ENCODE results near the gene DCLK1. TPM values are rescaled to one million over a fixed set of nuclear protein-coding genes. Genes with fewer than 3 reads are reported as not detected.

DCLK1 gene
- total and polyA plus RNA-seq, 2 donors (not counting 1 experiment from before 2014, with no cell fraction given): 0.56 to 6.3 TPM

DNA sequence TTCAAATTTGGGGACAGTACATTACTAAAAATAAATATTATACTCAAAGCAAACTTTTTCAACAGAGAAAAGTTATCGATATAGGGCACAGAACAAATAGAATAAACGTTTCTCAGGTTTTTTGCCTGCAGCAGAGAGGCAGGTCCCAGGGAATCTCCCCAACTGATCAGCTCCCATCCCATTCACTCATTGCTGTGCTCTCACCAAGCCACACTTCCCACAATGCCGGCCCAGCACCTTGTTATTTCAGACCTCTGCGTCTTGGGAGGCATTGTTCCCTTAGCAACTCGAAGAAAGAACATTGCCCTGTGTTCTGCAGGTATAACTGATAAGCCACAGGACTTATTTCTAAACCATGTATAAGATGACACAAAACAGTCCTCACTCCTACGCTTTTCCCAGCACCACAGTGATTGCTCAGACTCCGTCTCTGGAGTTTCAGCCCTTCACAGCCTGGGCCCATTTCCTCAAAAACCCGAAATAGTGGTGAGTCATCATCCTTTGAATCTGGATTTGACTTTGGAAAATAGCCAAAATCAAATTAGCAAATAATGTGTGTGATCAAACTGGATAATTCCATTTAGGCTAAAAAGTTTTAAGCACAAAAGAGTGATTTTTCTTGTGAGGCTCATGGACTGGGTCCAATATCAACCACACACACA is 100.4 kb downstream of the DCLK1 start:
- H3K36me3 ChIP-seq (ENCODE audit: control insufficient read depth, insufficient read depth, low read length): no peaks in the 10 kb centered on the region
- H3K4me3 ChIP-seq (replicated peaks in 1 of 4; ENCODE audit: control extremely low read depth in 1 of 4, insufficient read depth in 1 of 4, low read depth in 3 of 4, low read length in 4 of 4): no peak overlapping the region
- H3K4me1 ChIP-seq (ENCODE audit: control insufficient read depth, extremely low read depth, insufficient read depth, low read length): peaks cover 2% of the 10 kb centered on the region
- H2AFZ ChIP-seq (ENCODE audit: low read length): no peak overlapping the region
- no peak overlapping the region for H3K27ac ChIP-seq (ENCODE audit: insufficient read depth, low read length)
- no peaks in the 10 kb centered on the region for H3K27me3 ChIP-seq (ENCODE audit: control insufficient read depth, insufficient read depth, low read length)
- H4K20me1 ChIP-seq (ENCODE audit: control insufficient read depth, extremely low read depth, insufficient read depth, low read length): no peaks in the 10 kb centered on the region
- H3K9ac ChIP-seq (ENCODE audit: insufficient read depth, low read length): no peak overlapping the region
- TF ChIP-seq CTCF (conservative IDR thresholded peaks at IDR 0.05 in 1 of 2, IDR thresholded peaks at IDR 0.05 in 1 of 2; ENCODE audit: low read depth in 1 of 2, low read length in 2 of 2) (no peak), EZH2 (IDR thresholded peaks at IDR 0.05; ENCODE audit: low read length, missing control alignments) (no peak)
- H3K79me2 ChIP-seq (ENCODE audit: control insufficient read depth, insufficient read depth, low read length): no peaks in the 10 kb centered on the region
- DNase-seq (ENCODE audit: low read depth in 2 of 2): peak; percentile 85 to 93
- no peaks in the 10 kb centered on the region for H3K9me3 ChIP-seq (ENCODE audit: control insufficient read depth, insufficient read depth, low read depth, low read length)
- H3K4me2 ChIP-seq (ENCODE audit: extremely low read depth, insufficient read depth, low read length): no peak overlapping the region

DNA sequence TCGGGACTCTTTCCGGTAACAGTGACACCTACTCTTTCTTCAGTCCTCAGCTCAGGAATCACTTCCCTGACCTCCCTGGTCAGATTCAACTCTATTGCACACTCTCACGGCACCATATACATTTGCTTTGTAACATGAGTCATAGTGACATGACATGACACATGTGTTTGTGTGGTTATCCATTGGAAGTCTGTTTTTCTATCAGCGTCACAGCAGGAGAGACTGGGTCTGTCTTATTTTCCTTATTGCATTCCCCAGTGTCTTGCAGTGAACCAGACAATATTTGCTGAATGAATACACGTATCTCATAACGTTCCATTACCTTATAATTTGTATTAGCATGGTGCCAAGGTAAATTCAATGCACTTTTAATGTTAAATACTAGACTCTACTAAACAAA is 102.0 kb downstream of the DCLK1 start:
- H3K4me1 ChIP-seq (ENCODE audit: control insufficient read depth, extremely low read depth, insufficient read depth, low read length): peaks cover 2% of the 10 kb centered on the region
- peak; percentile 65 to 74 for DNase-seq (ENCODE audit: low read depth in 2 of 2)
- no peak overlapping the region for H3K9ac ChIP-seq (ENCODE audit: insufficient read depth, low read length)
- no peak overlapping the region for H3K27ac ChIP-seq (ENCODE audit: insufficient read depth, low read length)
- no peaks in the 10 kb centered on the region for H3K9me3 ChIP-seq (ENCODE audit: control insufficient read depth, insufficient read depth, low read depth, low read length)
- TF ChIP-seq EZH2 (IDR thresholded peaks at IDR 0.05; ENCODE audit: low read length, missing control alignments) (no peak), CTCF (conservative IDR thresholded peaks at IDR 0.05 in 1 of 2, IDR thresholded peaks at IDR 0.05 in 1 of 2; ENCODE audit: low read depth in 1 of 2, low read length in 2 of 2) (no peak)
- no peak overlapping the region for H3K4me2 ChIP-seq (ENCODE audit: extremely low read depth, insufficient read depth, low read length)
- H3K4me3 ChIP-seq (replicated peaks in 1 of 4; ENCODE audit: control extremely low read depth in 1 of 4, insufficient read depth in 1 of 4, low read depth in 3 of 4, low read length in 4 of 4): no peak overlapping the region
- H2AFZ ChIP-seq (ENCODE audit: low read length): no peak overlapping the region
- H4K20me1 ChIP-seq (ENCODE audit: control insufficient read depth, extremely low read depth, insufficient read depth, low read length): no peaks in the 10 kb centered on the region
- no peaks in the 10 kb centered on the region for H3K27me3 ChIP-seq (ENCODE audit: control insufficient read depth, insufficient read depth, low read length)
- no peaks in the 10 kb centered on the region for H3K79me2 ChIP-seq (ENCODE audit: control insufficient read depth, insufficient read depth, low read length)
- H3K36me3 ChIP-seq (ENCODE audit: control insufficient read depth, insufficient read depth, low read length): no peaks in the 10 kb centered on the region

GRCh38 chr13:36028359-36029025 is 102.7 kb downstream of the DCLK1 start:
- no peaks in the 10 kb centered on the region for H3K36me3 ChIP-seq (ENCODE audit: control insufficient read depth, insufficient read depth, low read length)
- H3K9ac ChIP-seq (ENCODE audit: insufficient read depth, low read length): no peak overlapping the region
- no peaks in the 10 kb centered on the region for H4K20me1 ChIP-seq (ENCODE audit: control insufficient read depth, extremely low read depth, insufficient read depth, low read length)
- H2AFZ ChIP-seq (ENCODE audit: low read length): no peak overlapping the region
- no peak for TF ChIP-seq EZH2 (IDR thresholded peaks at IDR 0.05; ENCODE audit: low read length, missing control alignments)
- TF ChIP-seq CTCF (conservative IDR thresholded peaks at IDR 0.05 in 1 of 2, IDR thresholded peaks at IDR 0.05 in 1 of 2; ENCODE audit: low read depth in 1 of 2, low read length in 2 of 2): no peak
- H3K4me2 ChIP-seq (ENCODE audit: extremely low read depth, insufficient read depth, low read length): no peak overlapping the region
- H3K4me3 ChIP-seq (replicated peaks in 1 of 4; ENCODE audit: control extremely low read depth in 1 of 4, insufficient read depth in 1 of 4, low read depth in 3 of 4, low read length in 4 of 4): no peak overlapping the region
- H3K79me2 ChIP-seq (ENCODE audit: control insufficient read depth, insufficient read depth, low read length): no peaks in the 10 kb centered on the region
- H3K27ac ChIP-seq (ENCODE audit: insufficient read depth, low read length): no peak overlapping the region
- DNase-seq (ENCODE audit: low read depth in 2 of 2): peak in 1 of 2 donors; percentile 38
- H3K27me3 ChIP-seq (ENCODE audit: control insufficient read depth, insufficient read depth, low read length): no peaks in the 10 kb centered on the region
- peaks cover 2% of the 10 kb centered on the region for H3K4me1 ChIP-seq (ENCODE audit: control insufficient read depth, extremely low read depth, insufficient read depth, low read length)
- H3K9me3 ChIP-seq (ENCODE audit: control insufficient read depth, insufficient read depth, low read depth, low read length): no peaks in the 10 kb centered on the region
